Right lobe of liver (tissue), 4 donors: ENCODE data around the gene NMRK2.

Experiments
- POLR2A ChIP-seq: fragments of 450-650 bp; IDR thresholded peaks from one replicate; pipeline ENCODE4 v1.6.1; 2017; ENCODE audit warnings: antibody characterized with exemption, mild to moderate bottlenecking
- TF ChIP-seq, protein P1 (sequence below), 4 donors: fragments of 200-600 bp in 3 of 4; fragments of 450-650 bp in 1 of 4; IDR thresholded peaks; one replicate each; pipeline versions ENCODE4 v1.5.1 to v1.8.0; 2016 to 2022; ENCODE audit warnings: antibody characterized with exemption in 4 of 4, mild to moderate bottlenecking in 2 of 4
- donor health status: DM: no; HTN: no; CAD: no.
- donor health status: DM: no; HTN: no; CAD: no.
- donor health status: DM: no; HTN: yes; CAD: no.

- TF ChIP-seq, protein P1, sequence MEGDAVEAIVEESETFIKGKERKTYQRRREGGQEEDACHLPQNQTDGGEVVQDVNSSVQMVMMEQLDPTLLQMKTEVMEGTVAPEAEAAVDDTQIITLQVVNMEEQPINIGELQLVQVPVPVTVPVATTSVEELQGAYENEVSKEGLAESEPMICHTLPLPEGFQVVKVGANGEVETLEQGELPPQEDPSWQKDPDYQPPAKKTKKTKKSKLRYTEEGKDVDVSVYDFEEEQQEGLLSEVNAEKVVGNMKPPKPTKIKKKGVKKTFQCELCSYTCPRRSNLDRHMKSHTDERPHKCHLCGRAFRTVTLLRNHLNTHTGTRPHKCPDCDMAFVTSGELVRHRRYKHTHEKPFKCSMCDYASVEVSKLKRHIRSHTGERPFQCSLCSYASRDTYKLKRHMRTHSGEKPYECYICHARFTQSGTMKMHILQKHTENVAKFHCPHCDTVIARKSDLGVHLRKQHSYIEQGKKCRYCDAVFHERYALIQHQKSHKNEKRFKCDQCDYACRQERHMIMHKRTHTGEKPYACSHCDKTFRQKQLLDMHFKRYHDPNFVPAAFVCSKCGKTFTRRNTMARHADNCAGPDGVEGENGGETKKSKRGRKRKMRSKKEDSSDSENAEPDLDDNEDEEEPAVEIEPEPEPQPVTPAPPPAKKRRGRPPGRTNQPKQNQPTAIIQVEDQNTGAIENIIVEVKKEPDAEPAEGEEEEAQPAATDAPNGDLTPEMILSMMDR (IDR thresholded peaks at IDR 0.05): no peak
- TF ChIP-seq POLR2A: no peak
Observed at GRCh38 chr19:3978145-3978544, 45.3 kb downstream of the NMRK2 start.
